ENCODE data around the gene IRGC. TPM values are rescaled to one million over a fixed set of nuclear protein-coding genes. Genes with fewer than 3 reads are reported as not detected.

IRGC gene
- total and polyA plus RNA-seq, 8 donors, result not detected

GRCh38 chr19:43725468-43725867 is 9.6 kb downstream of the IRGC start:
- Histone ChIP-seq H3K27ac (no peak overlapping the region), H3K9me3 (no peaks in the 10 kb centered on the region), H3K27me3 (no peaks in the 10 kb centered on the region), H3K4me1 (peaks cover 0 to 15% (median 0%) of the 10 kb centered on the region in 4 donors), H3K36me3 (peaks cover 15 to 31% (median 28%) of the 10 kb centered on the region in 4 donors), H3K4me3 (no peak overlapping the region)
- TF ChIP-seq CTCF (IDR thresholded peaks at IDR 0.05) (no peak), POLR2AphosphoS5 (IDR thresholded peaks at IDR 0.05) (no peak), EP300 (IDR thresholded peaks at IDR 0.05) (no peak), POLR2A (IDR thresholded peaks at IDR 0.05) (no peak)
- peak in 1 of 2 donors; percentile 47 for DNase-seq
- WGBS, 5 donors, result 12 to 31% (median 25%) methylated on average over 7 of the region's 7 CpGs
- intact Hi-C loops (cut with DNase I; ENCODE audit: low total_unique reads), result no loop called here

- peaks cover 29 to 45% (median 43%) of the 10 kb centered on the region in 4 donors for H3K36me3 ChIP-seq
- peaks cover 0 to 15% (median 0%) of the 10 kb centered on the region in 4 donors for H3K4me1 ChIP-seq
- no peaks in the 10 kb centered on the region for H3K27me3 ChIP-seq
- no peaks in the 10 kb centered on the region for H3K9me3 ChIP-seq
- no peak overlapping the region for H3K4me3 ChIP-seq
- intact Hi-C loops (cut with DNase I; ENCODE audit: low total_unique reads), result no loop called here
- no peak for DNase-seq
- no peak for TF ChIP-seq POLR2A (IDR thresholded peaks at IDR 0.05)
- no peak for TF ChIP-seq POLR2AphosphoS5 (IDR thresholded peaks at IDR 0.05)
- no peak for TF ChIP-seq EP300 (IDR thresholded peaks at IDR 0.05)
- no peak overlapping the region for H3K27ac ChIP-seq
- WGBS, 5 donors, result 47 to 59% (median 54%) methylated on average over 15 of the region's 15 CpGs
Measured at GRCh38 chr19:43726736-43727592, 11.1 kb downstream of the IRGC start.

- Histone ChIP-seq H3K27me3 (no peaks in the 10 kb centered on the region), H3K4me1 (peaks cover 0 to 15% (median 0%) of the 10 kb centered on the region in 4 donors), H3K36me3 (peaks cover 35 to 51% (median 49%) of the 10 kb centered on the region in 4 donors), H3K9me3 (no peaks in the 10 kb centered on the region), H3K4me3 (no peak overlapping the region), H3K27ac (no peak overlapping the region)
- 69 to 84% (median 73%) methylated on average over 4 of the region's 4 CpGs for WGBS, 5 donors
- DNase-seq, result no peak
- TF ChIP-seq POLR2AphosphoS5 (IDR thresholded peaks at IDR 0.05) (no peak), CTCF (IDR thresholded peaks at IDR 0.05) (no peak), EP300 (IDR thresholded peaks at IDR 0.05) (no peak), POLR2A (IDR thresholded peaks at IDR 0.05) (no peak)
- intact Hi-C loops (cut with DNase I; ENCODE audit: low total_unique reads), result no loop called here
Measured at GRCh38 chr19:43727593-43727853, 11.6 kb downstream of the IRGC start.

GRCh38 chr19:43729919-43730318 is 14.0 kb downstream of the IRGC start:
- Histone ChIP-seq H3K4me3 (no peak overlapping the region), H3K4me1 (peaks cover 0 to 15% (median 0%) of the 10 kb centered on the region in 4 donors), H3K27ac (no peak overlapping the region), H3K9me3 (no peaks in the 10 kb centered on the region), H3K36me3 (peaks cover 52 to 75% (median 73%) of the 10 kb centered on the region in 4 donors), H3K27me3 (no peaks in the 10 kb centered on the region)
- WGBS, 5 donors, result 85 to 93% (median 89%) methylated on average over 5 of the region's 5 CpGs
- intact Hi-C loops (cut with DNase I; ENCODE audit: low total_unique reads), result no loop called here
- no peak for TF ChIP-seq CTCF (IDR thresholded peaks at IDR 0.05)
- no peak for TF ChIP-seq POLR2A (IDR thresholded peaks at IDR 0.05)
- TF ChIP-seq EP300 (IDR thresholded peaks at IDR 0.05), result no peak
- no peak for TF ChIP-seq POLR2AphosphoS5 (IDR thresholded peaks at IDR 0.05)
- no peak for DNase-seq

GRCh38 chr19:43731346-43731745 is 15.5 kb downstream of the IRGC start:
- 80 to 94% (median 87%) methylated on average over 11 to 14 of the region's 14 CpGs for WGBS, 5 donors
- no peak for DNase-seq
- intact Hi-C loops (cut with DNase I; ENCODE audit: low total_unique reads), result no loop called here
- no peak for TF ChIP-seq CTCF (IDR thresholded peaks at IDR 0.05)
- no peak for TF ChIP-seq POLR2AphosphoS5 (IDR thresholded peaks at IDR 0.05)
- TF ChIP-seq POLR2A (IDR thresholded peaks at IDR 0.05), result no peak
- Histone ChIP-seq H3K27ac (no peak overlapping the region), H3K36me3 (peaks cover 58 to 89% (median 85%) of the 10 kb centered on the region in 4 donors), H3K4me1 (peaks cover 0 to 11% (median 0%) of the 10 kb centered on the region in 4 donors), H3K27me3 (no peaks in the 10 kb centered on the region), H3K4me3 (no peak overlapping the region), H3K9me3 (no peaks in the 10 kb centered on the region)

All from stomach (tissue), 9 donors.